GM12891 (cell line): ENCODE measurements around the gene ERVH48-1.

Experiments used
- PAX5 ChIP-seq: IDR thresholded peaks from 2 replicates; pipeline ENCODE4 v1.6.1; 2011; ENCODE audit warnings: low read length, moderate library complexity, mild to moderate bottlenecking; ENCODE audit not compliant: insufficient read depth, severe bottlenecking
- POLR2A ChIP-seq: IDR thresholded peaks from 2 replicates; pipeline ENCODE4 v1.6.1; 2011; ENCODE audit warnings: low read depth, low read length, control low read depth
- POLR2AphosphoS5 ChIP-seq: IDR thresholded peaks from 2 replicates; pipeline ENCODE4 v1.6.1; 2011; ENCODE audit warnings: low read depth, low read length, control low read depth
- POU2F2 ChIP-seq: IDR thresholded peaks from 2 replicates; pipeline ENCODE4 v1.6.1; 2011; ENCODE audit warnings: low read depth, mild to moderate bottlenecking, control low read depth, low read length, moderate library complexity
- SPI1 ChIP-seq: IDR thresholded peaks from 2 replicates; pipeline ENCODE4 v1.6.1; 2011; ENCODE audit warnings: low read depth, low read length, control low read depth
- TAF1 ChIP-seq: IDR thresholded peaks from 2 replicates; pipeline ENCODE4 v1.6.1; 2011; ENCODE audit warnings: low read depth, low read length, control low read depth

DNA sequence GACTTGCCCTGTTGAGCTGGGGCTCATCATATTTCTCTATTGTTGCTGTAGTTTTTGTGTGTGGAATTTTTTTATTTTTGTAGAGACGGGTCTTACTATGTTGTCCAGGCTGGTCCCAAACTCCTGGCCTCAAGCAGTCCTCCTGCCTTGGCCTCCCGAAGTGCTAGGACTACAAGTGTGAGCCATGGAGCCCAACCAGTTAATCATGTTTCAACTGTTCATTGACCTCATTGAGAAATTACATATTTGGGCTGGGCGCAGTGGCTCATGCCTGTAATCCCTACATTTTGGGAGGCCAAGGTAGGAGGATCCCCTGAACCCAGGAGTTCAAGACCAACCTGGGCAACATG is 39.8 kb upstream of the ERVH48-1 start:
- TF ChIP-seq POLR2AphosphoS5 (no peak), SPI1 (no peak), POLR2A (no peak), TAF1 (no peak), PAX5 (no peak), POU2F2 (no peak)
